GM12891 (cell line): ENCODE data around the gene S1PR1.
"Not testable (repeated sequence)": the region's sequence is repeated elsewhere in the genome, so short reads cannot be mapped to it uniquely, and the experiment has no call there.

ENCODE experiments used
- POLR2A ChIP-seq: IDR thresholded peaks from 2 replicates; pipeline ENCODE4 v1.6.1; 2011; ENCODE audit warnings: low read depth, low read length, control low read depth
- POLR2AphosphoS5 ChIP-seq: IDR thresholded peaks from 2 replicates; pipeline ENCODE4 v1.6.1; 2011; ENCODE audit warnings: low read depth, low read length, control low read depth

GRCh38 chr1:101218968-101219367 is 17.9 kb upstream of the S1PR1 start:
- not testable (repeated sequence) for TF ChIP-seq POLR2A, POLR2AphosphoS5
